ELR (cell line): ENCODE results near the gene FARS2.

Source experiments
- DNase-seq: peaks from one replicate; pipeline ENCODE4 v3.0.0-alpha.2; 2015; ENCODE audit warnings: low read depth

The FARS2 gene

GRCh38 chr6:5325173-5325572, 63.9 kb downstream of the FARS2 start:
- DNase-seq: no peak

GRCh38 chr6:5326022-5326641, 64.8 kb downstream of the FARS2 start:
- no peak for DNase-seq

GRCh38 chr6:5328800-5329199, 67.5 kb downstream of the FARS2 start:
- no peak for DNase-seq

- no peak for DNase-seq
These were observed 70.6 kb downstream of the FARS2 start for GRCh38 chr6:5331845-5332442.

- DNase-seq: peak; percentile 71
These were observed 72.3 kb downstream of the FARS2 start for GRCh38 chr6:5333658-5334057.

GRCh38 chr6:5334341-5334740, 73.0 kb downstream of the FARS2 start:
- no peak for DNase-seq

GRCh38 chr6:5335020-5335419, 73.7 kb downstream of the FARS2 start:
- DNase-seq: no peak

- DNase-seq: no peak
These were observed 76.3 kb downstream of the FARS2 start for GRCh38 chr6:5337573-5337972.

GRCh38 chr6:5338177-5338960, 77.1 kb downstream of the FARS2 start:
- no peak for DNase-seq

GRCh38 chr6:5339786-5340185, 78.5 kb downstream of the FARS2 start:
- no peak for DNase-seq

- DNase-seq: no peak
These were observed 80.5 kb downstream of the FARS2 start for GRCh38 chr6:5341845-5342244.

GRCh38 chr6:5343998-5344397, 82.7 kb downstream of the FARS2 start:
- DNase-seq: no peak

- no peak for DNase-seq
These were observed 84.0 kb downstream of the FARS2 start for GRCh38 chr6:5345324-5345723.

GRCh38 chr6:5351552-5352210, 90.4 kb downstream of the FARS2 start:
- DNase-seq: no peak

- no peak for DNase-seq
These were observed 92.7 kb downstream of the FARS2 start for GRCh38 chr6:5353971-5354370.

- DNase-seq: no peak
These were observed 96.2 kb downstream of the FARS2 start for GRCh38 chr6:5357486-5357885.

- DNase-seq: no peak
These were observed 98.1 kb downstream of the FARS2 start for GRCh38 chr6:5359417-5359816.

- DNase-seq: peak; percentile 64
These were observed 100.1 kb downstream of the FARS2 start for GRCh38 chr6:5361396-5361795.

- DNase-seq: no peak
These were observed 104.3 kb downstream of the FARS2 start for GRCh38 chr6:5365436-5366195.

- DNase-seq: no peak
These were observed 105.6 kb downstream of the FARS2 start for GRCh38 chr6:5366941-5367340.

- DNase-seq: no peak
These were observed 106.2 kb downstream of the FARS2 start for GRCh38 chr6:5367510-5367909.

- no peak for DNase-seq
These were observed 112.1 kb downstream of the FARS2 start for GRCh38 chr6:5373430-5373829.
